AG09309 (cell line): ENCODE data around the gene BDKRB2.

ENCODE experiments used
- DNase-seq: peaks from one replicate; pipeline ENCODE4 v3.0.0-alpha.2; 2010; ENCODE audit warnings: low read depth
- H3K4me3 ChIP-seq: 2 replicates; pipeline ENCODE4 v1.5.1; 2011; ENCODE audit warnings: mild to moderate bottlenecking, low read depth, low read length, moderate library complexity; ENCODE audit not compliant: control insufficient read depth
- CTCF ChIP-seq: IDR thresholded peaks from 2 replicates; pipeline ENCODE4 v1.5.1; 2011; ENCODE audit warnings: mild to moderate bottlenecking, low read depth, low read length, inconsistent platforms; ENCODE audit not compliant: insufficient read depth, control insufficient read depth; ENCODE audit errors: missing control alignments

BDKRB2 gene

GRCh38 chr14:96207686-96208085 lies 3.0 kb downstream of the BDKRB2 start:
- DNase-seq = no peak
- H3K4me3 ChIP-seq = no peak overlapping the region
- no peak for TF ChIP-seq CTCF

- no peak for DNase-seq
- TF ChIP-seq CTCF = no peak
- H3K4me3 ChIP-seq = no peak overlapping the region
These were observed 4.1 kb downstream of the BDKRB2 start for GRCh38 chr14:96208739-96209138.

GRCh38 chr14:96212140-96212539 lies 7.5 kb downstream of the BDKRB2 start:
- H3K4me3 ChIP-seq = no peak overlapping the region
- no peak for DNase-seq
- no peak for TF ChIP-seq CTCF

- no peak overlapping the region for H3K4me3 ChIP-seq
- no peak for TF ChIP-seq CTCF
- DNase-seq = no peak
These were observed 8.3 kb downstream of the BDKRB2 start for GRCh38 chr14:96212896-96213295.

GRCh38 chr14:96213871-96214465 lies 9.3 kb downstream of the BDKRB2 start:
- no peak overlapping the region for H3K4me3 ChIP-seq
- DNase-seq = no peak
- no peak for TF ChIP-seq CTCF

GRCh38 chr14:96214793-96215192 lies 10.2 kb downstream of the BDKRB2 start:
- no peak overlapping the region for H3K4me3 ChIP-seq
- DNase-seq = no peak
- TF ChIP-seq CTCF = no peak
